WI38 (cell line): ENCODE data around the gene EIF4A3.

ENCODE experiments used
- H3K4me3 ChIP-seq: 2 replicates; pipeline ENCODE4 v1.5.1; 2011; ENCODE audit warnings: low read depth, mild to moderate bottlenecking, control low read depth, low read length
- CTCF ChIP-seq: IDR thresholded peaks from 2 replicates; pipeline ENCODE4 v1.5.1; 2012; ENCODE audit warnings: low read depth, mild to moderate bottlenecking, control low read depth, low read length

Gene EIF4A3

GRCh38 chr17:80117491-80118401 is 29.2 kb downstream of the EIF4A3 start:
- H3K4me3 ChIP-seq: no peak overlapping the region
- TF ChIP-seq CTCF: no peak

DNA sequence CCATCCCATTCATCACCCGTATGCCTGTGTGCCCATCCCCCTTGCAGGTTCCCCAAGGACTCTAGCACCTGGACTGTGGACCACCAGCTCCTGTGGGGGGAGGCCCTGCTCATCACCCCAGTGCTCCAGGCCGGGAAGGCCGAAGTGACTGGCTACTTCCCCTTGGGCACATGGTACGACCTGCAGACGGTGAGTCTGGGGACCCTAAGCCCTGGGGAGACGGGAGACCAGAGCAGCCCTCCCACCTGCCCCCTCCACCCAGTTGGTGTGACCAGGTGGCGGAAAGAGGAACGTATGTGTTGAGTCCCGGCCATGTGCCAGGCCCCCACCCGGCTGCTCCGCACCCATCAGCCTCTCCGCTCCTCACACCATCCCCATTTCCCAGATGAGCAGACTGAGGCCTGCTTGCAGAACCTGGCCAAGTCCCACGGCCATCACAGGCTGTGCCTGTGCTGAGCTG is 30.0 kb downstream of the EIF4A3 start:
- no peak for TF ChIP-seq CTCF
- H3K4me3 ChIP-seq: no peak overlapping the region

DNA sequence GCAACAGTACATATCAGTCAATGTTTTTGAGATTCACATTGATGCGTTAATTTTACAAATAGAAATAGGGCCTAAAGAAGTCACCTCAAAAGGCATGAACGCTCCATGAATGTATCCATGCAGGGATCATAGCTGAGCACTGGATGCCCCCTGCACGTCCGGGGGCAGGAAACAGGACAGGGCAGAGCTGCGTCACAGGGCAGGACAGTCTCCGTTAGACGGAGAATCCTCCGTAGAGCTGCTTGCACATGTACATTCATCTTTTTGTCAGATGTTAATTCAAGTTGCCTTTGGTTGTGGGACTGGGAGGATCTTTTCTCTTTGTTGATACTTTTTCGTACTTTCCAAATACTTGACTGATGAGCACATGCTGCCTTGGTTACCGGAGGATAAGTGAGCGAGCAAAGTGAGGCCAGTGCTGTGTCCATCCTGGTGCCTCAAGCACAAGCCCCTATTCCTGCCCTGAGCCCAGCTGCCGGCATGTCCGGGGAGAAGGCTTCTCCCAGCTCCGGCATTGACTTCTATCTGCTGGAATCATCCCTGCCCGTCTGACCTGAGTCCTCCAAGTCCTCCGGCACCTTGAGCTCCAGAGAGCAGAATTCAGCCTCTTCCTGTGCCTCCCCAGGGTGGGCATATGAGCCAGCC is 30.5 kb downstream of the EIF4A3 start:
- TF ChIP-seq CTCF: no peak
- H3K4me3 ChIP-seq: no peak overlapping the region

GRCh38 chr17:80115159-80115558 is 31.8 kb downstream of the EIF4A3 start:
- H3K4me3 ChIP-seq: no peak overlapping the region
- TF ChIP-seq CTCF: no peak

- no peak for TF ChIP-seq CTCF
- H3K4me3 ChIP-seq: no peak overlapping the region
Observed at GRCh38 chr17:80114758-80115157, 32.2 kb downstream of the EIF4A3 start.

- no peak overlapping the region for H3K4me3 ChIP-seq
- TF ChIP-seq CTCF: no peak
Observed at GRCh38 chr17:80113033-80113484, 33.9 kb downstream of the EIF4A3 start.
